DOHH2 (cell line): ENCODE data around the gene ZNF805.

Source experiments
- CTCF ChIP-seq: fragments of 200-600 bp; sonication (generic); IDR thresholded peaks from one replicate; pipeline ENCODE4 v1.5.1; 2014; ENCODE audit warnings: antibody characterized with exemption, mild to moderate bottlenecking, low read depth, low read length; ENCODE audit not compliant: poor library complexity, severe bottlenecking
- EZH2phosphoT487 ChIP-seq: fragments of 200-600 bp; sonication (generic); IDR thresholded peaks from 2 replicates; pipeline ENCODE4 v1.6.1; 2017; ENCODE audit warnings: borderline replicate concordance, mild to moderate bottlenecking, antibody characterized with exemption, low read length, moderate library complexity, mixed read lengths

GRCh38 chr19:57271280-57271679, 30.8 kb downstream of the ZNF805 start:
- TF ChIP-seq CTCF (no peak), EZH2phosphoT487 (no peak)
